Endothelial cell of umbilical vein (primary cell): Measurements from ENCODE around the gene CENPQ. TPM values are rescaled to one million over a fixed set of nuclear protein-coding genes. Genes with fewer than 3 reads are reported as not detected.

Source experiments
- BruUV-seq: library from RNA; stranded (reverse); fragments of 400-500 nt; replicated peaks from 2 replicates; lab custom pipeline; 2021; lab: Mats Ljungman, UMichigan
- CTCF ChIA-PET: fragments of 300-600, 350-600 bp; sonication (Branson Sonifier 250); formaldehyde crosslinking; loops from one replicate; lab custom pipeline; 2021; ENCODE audit warnings: antibody characterized with exemption, inconsistent platforms; lab: Charles Lee
- POLR2A ChIA-PET: fragments of 300-600, 350-600 bp; sonication (Branson Sonifier 250); formaldehyde crosslinking; loops from one replicate; lab custom pipeline; 2021; ENCODE audit warnings: antibody characterized with exemption, inconsistent platforms; lab: Charles Lee
- DNase-seq: peaks from one replicate; pipeline ENCODE4 v3.0.0-alpha.2; 2011; ENCODE audit warnings: low read depth, low spot score
- FAIRE-seq: peaks from 2 replicates; lab custom pipeline; 2011; peaks lifted over from hg19 to GRCh38; lab: Jason Lieb, UNC
- H2AFZ ChIP-seq: 2 replicates; pipeline ENCODE4 v1.6.0; 2012; ENCODE audit warnings: low read depth, low read length, control low read depth, inconsistent platforms
- H3K27ac ChIP-seq: 2 replicates; pipeline ENCODE4 v1.5.1; 2011; ENCODE audit warnings: low read depth, mild to moderate bottlenecking, control low read depth, low read length, moderate library complexity; ENCODE audit not compliant: insufficient read depth
- H3K27me3 ChIP-seq, 2 experiments: 2 replicates each; pipeline versions ENCODE4 v1.6.0 to v1.6.1; 2011; ENCODE audit warnings: low read length in 2 of 2, mixed read lengths in 1 of 2; ENCODE audit not compliant: control insufficient read depth in 2 of 2, insufficient read depth in 2 of 2
- H3K36me3 ChIP-seq, 2 experiments: 2 replicates in 1 of 2; 3 replicates in 1 of 2; pipeline ENCODE4 v1.5.1; 2011; ENCODE audit warnings: low read length in 2 of 2, mild to moderate bottlenecking in 1 of 2, moderate library complexity in 1 of 2; ENCODE audit not compliant: control insufficient read depth in 2 of 2, insufficient read depth in 2 of 2; ENCODE audit errors: extremely low read depth in 1 of 2
- H3K4me1 ChIP-seq: 3 replicates; pipeline ENCODE4 v1.5.1; 2011; ENCODE audit warnings: mild to moderate bottlenecking, low read length; ENCODE audit not compliant: control insufficient read depth, insufficient read depth; ENCODE audit errors: extremely low read depth
- H3K4me2 ChIP-seq: 2 replicates; pipeline ENCODE4 v1.6.1; 2011; ENCODE audit warnings: low read length, control low read depth, mixed read lengths; ENCODE audit not compliant: insufficient read depth
- H3K4me3 ChIP-seq, 3 experiments: fragments of 200-600 bp in 1 of 3; sonication (generic), shearing (Covaris generic) in 1 of 3; replicated peaks in 1 of 3; 2 replicates each; pipeline ENCODE4 v1.5.1; 2011 to 2016; ENCODE audit warnings: control low read depth in 3 of 3, low read length in 3 of 3, mild to moderate bottlenecking in 2 of 3, inconsistent platforms in 1 of 3, low read depth in 1 of 3, moderate library complexity in 1 of 3; ENCODE audit not compliant: insufficient read depth in 1 of 3
- H3K79me2 ChIP-seq: 2 replicates; pipeline ENCODE4 v1.6.0; 2012; ENCODE audit warnings: low read length, inconsistent platforms; ENCODE audit not compliant: control insufficient read depth, insufficient read depth
- H3K9ac ChIP-seq: replicated peaks from 2 replicates; pipeline ENCODE3; 2011; ENCODE audit warnings: low read length, control low read depth; ENCODE audit not compliant: insufficient read depth; ENCODE audit errors: extremely low read depth
- H3K9me1 ChIP-seq: replicated peaks from 3 replicates; pipeline ENCODE4 v1.6.0; 2011; ENCODE audit warnings: mild to moderate bottlenecking, low read length; ENCODE audit not compliant: control insufficient read depth, insufficient read depth; ENCODE audit errors: extremely low read depth
- H3K9me3 ChIP-seq: replicated peaks from 2 replicates; pipeline ENCODE4 v1.5.1; 2012; ENCODE audit warnings: low read length, inconsistent platforms; ENCODE audit not compliant: control insufficient read depth, insufficient read depth
- H4K20me1 ChIP-seq: replicated peaks from 2 replicates; pipeline ENCODE3; 2011; ENCODE audit warnings: mild to moderate bottlenecking, low read length; ENCODE audit not compliant: control insufficient read depth, insufficient read depth; ENCODE audit errors: extremely low read depth
- EZH2 ChIP-seq: IDR thresholded peaks from 2 replicates; pipeline ENCODE4 v1.6.1; 2012; ENCODE audit warnings: borderline replicate concordance, low read depth, mild to moderate bottlenecking, moderate library complexity, low read length, inconsistent platforms; ENCODE audit not compliant: severe bottlenecking
- FOS ChIP-seq: IDR thresholded peaks from 2 replicates; pipeline ENCODE4 v1.6.1; 2011; ENCODE audit warnings: mild to moderate bottlenecking, low read length, moderate library complexity, borderline replicate concordance; ENCODE audit not compliant: insufficient read depth
- GATA2 ChIP-seq: IDR thresholded peaks from 2 replicates; pipeline ENCODE4 v1.7.0; 2011; ENCODE audit warnings: low read depth, mild to moderate bottlenecking, moderate library complexity, mixed read lengths, low read length; ENCODE audit not compliant: insufficient read length, insufficient read depth
- JUN ChIP-seq: IDR thresholded peaks from 2 replicates; pipeline ENCODE4 v1.6.1; 2011; ENCODE audit warnings: borderline replicate concordance, low read depth; ENCODE audit not compliant: insufficient read length, insufficient read depth
- MAX ChIP-seq: IDR thresholded peaks from 2 replicates; pipeline ENCODE4 v1.6.1; 2011; ENCODE audit not compliant: insufficient read depth, insufficient read length
- MYC ChIP-seq: IDR thresholded peaks from one replicate; pipeline ENCODE4 v1.6.1; 2011; ENCODE audit warnings: mild to moderate bottlenecking, low read depth, low read length
- POLR2A ChIP-seq: IDR thresholded peaks from 2 replicates; pipeline ENCODE4 v1.6.1; 2012; ENCODE audit warnings: low read depth, mild to moderate bottlenecking, control low read depth, low read length
- POLR2AphosphoS5 ChIP-seq: IDR thresholded peaks from 2 replicates; pipeline ENCODE4 v1.6.1; 2012; ENCODE audit warnings: low read depth, mild to moderate bottlenecking, control low read depth, low read length, moderate library complexity; ENCODE audit not compliant: insufficient read depth
- dilution Hi-C: fragments of 300-500 bp; cut with MboI; formaldehyde crosslinking; loops from one replicate; pipeline ENCODE4 v1.15.0; 2019; ENCODE audit warnings: low sequenced_read_pairs; ENCODE audit not compliant: extremely low pct_ligation_motif_present
- intact Hi-C: fragments of 100-400 bp; cut with micrococcal nuclease; formaldehyde crosslinking; loops from one replicate; pipeline ENCODE4 v1.10.0; 2022
- polyA plus RNA-seq, 4 experiments: library from polyadenylated mRNA; depleted of rRNA in 3 of 4; stranded (reverse) in 3 of 4; unstranded in 1 of 4; fragments of >200 nt; gene quantifications; 2 replicates each; pipeline versions ENCODE4 v1.2.1 to v1.2.3, GENCODE V29; 2011 to 2012; ENCODE audit warnings: missing spikeins in 1 of 4
- total RNA-seq: library from RNA; stranded (reverse); gene quantifications from 2 replicates; pipeline ENCODE4 v1.2.3, GENCODE V29; 2021
- TF ChIP-seq, protein P1 (sequence below), 2 donors: IDR thresholded peaks; 1 replicate in 1 of 2; 2 replicates in 1 of 2; pipeline ENCODE4 v1.5.1; 2011; ENCODE audit warnings: low read length in 2 of 2, mild to moderate bottlenecking in 2 of 2, moderate library complexity in 2 of 2, control low read depth in 1 of 2, inconsistent platforms in 1 of 2, low read depth in 1 of 2; ENCODE audit not compliant: insufficient read depth in 1 of 2; ENCODE audit errors: extremely low read depth in 1 of 2

The CENPQ gene
- total and polyA plus RNA-seq, 2 donors (not counting 3 experiments of a cell fraction or from before 2014, with no cell fraction given), result 3.3 to 8.0 TPM

DNA sequence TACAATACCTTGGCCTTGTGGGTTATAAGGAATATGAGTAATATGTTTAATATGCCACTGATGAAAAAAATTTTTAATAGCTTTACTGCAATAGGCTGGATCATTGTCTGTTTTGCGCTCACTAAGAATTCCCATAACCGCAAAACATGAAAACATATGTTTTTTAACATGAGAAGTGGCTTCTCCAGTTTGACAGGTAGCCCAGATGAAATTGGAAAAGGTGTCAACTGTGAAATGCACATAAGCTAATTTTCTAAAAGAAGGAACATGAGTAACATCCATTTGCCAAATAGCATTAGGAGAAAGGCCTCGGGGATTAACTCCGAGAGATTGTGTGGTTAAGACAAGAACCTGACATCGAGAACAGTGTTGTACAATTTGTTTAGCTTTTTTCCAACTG is 41.5 kb downstream of the CENPQ start:
- Histone ChIP-seq H3K79me2 (no peaks in the 10 kb centered on the region), H3K36me3 (no peaks in the 10 kb centered on the region), H3K9me1 (no peaks in the 10 kb centered on the region), H3K4me1 (no peaks in the 10 kb centered on the region), H3K27me3 (no peaks in the 10 kb centered on the region), H3K9ac (no peak overlapping the region), H3K4me3 (no peak overlapping the region), H3K9me3 (no peaks in the 10 kb centered on the region), H4K20me1 (no peaks in the 10 kb centered on the region), H3K4me2 (no peak overlapping the region), H3K27ac (no peak overlapping the region), H2AFZ (no peak overlapping the region)
- DNase-seq (no peak), FAIRE-seq (no peak)
- CTCF ChIA-PET, result no interaction called here
- TF ChIP-seq MAX, result no peak
- TF ChIP-seq FOS, result no peak
- TF ChIP-seq, protein P1, sequence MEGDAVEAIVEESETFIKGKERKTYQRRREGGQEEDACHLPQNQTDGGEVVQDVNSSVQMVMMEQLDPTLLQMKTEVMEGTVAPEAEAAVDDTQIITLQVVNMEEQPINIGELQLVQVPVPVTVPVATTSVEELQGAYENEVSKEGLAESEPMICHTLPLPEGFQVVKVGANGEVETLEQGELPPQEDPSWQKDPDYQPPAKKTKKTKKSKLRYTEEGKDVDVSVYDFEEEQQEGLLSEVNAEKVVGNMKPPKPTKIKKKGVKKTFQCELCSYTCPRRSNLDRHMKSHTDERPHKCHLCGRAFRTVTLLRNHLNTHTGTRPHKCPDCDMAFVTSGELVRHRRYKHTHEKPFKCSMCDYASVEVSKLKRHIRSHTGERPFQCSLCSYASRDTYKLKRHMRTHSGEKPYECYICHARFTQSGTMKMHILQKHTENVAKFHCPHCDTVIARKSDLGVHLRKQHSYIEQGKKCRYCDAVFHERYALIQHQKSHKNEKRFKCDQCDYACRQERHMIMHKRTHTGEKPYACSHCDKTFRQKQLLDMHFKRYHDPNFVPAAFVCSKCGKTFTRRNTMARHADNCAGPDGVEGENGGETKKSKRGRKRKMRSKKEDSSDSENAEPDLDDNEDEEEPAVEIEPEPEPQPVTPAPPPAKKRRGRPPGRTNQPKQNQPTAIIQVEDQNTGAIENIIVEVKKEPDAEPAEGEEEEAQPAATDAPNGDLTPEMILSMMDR (IDR thresholded peaks at IDR 0.05; ENCODE audit: extremely low read depth in 1 of 2, insufficient read depth in 1 of 2, low read depth in 1 of 2, low read length in 2 of 2), result no peak
- no peak for TF ChIP-seq EZH2
- no peak for TF ChIP-seq POLR2A
- no peak for TF ChIP-seq GATA2
- TF ChIP-seq MYC, result no peak
- TF ChIP-seq POLR2AphosphoS5, result no peak
- TF ChIP-seq JUN, result no peak
- POLR2A ChIA-PET, result no interaction called here
- BruUV-seq, result no TSS peak
- dilution Hi-C loops (no loop called here), intact Hi-C loops (no loop called here)
